22Rv1 (cell line): ENCODE measurements around the gene CREB5.

Experiments used
- CTCF ChIP-seq: fragments of 450-650 bp; IDR thresholded peaks from 2 replicates; pipeline ENCODE4 v1.5.1; 2017; ENCODE audit warnings: mild to moderate bottlenecking
- ZFX ChIP-seq: fragments of 450-650 bp; IDR thresholded peaks from 2 replicates; pipeline ENCODE4 v1.6.1; 2017; ENCODE audit warnings: antibody characterized with exemption, borderline replicate concordance

GRCh38 chr7:28706584-28706983, 294.3 kb downstream of the CREB5 start:
- TF ChIP-seq CTCF (no peak), ZFX (no peak)
